Bronchial epithelial cell (primary cell): Measurements from ENCODE around the gene LRRC61. TPM values are rescaled to one million over a fixed set of nuclear protein-coding genes. Genes with fewer than 3 reads are reported as not detected.

Experiments
- DNase-seq: peaks from one replicate; pipeline ENCODE4 v3.0.0-alpha.2; 2010; ENCODE audit warnings: low read depth
- FAIRE-seq: peaks from 2 replicates; lab custom pipeline; 2011; peaks lifted over from hg19 to GRCh38; lab: Jason Lieb, UNC
- H3K27me3 ChIP-seq: 2 replicates; pipeline ENCODE4 v1.5.1; 2011; ENCODE audit warnings: low read length; ENCODE audit not compliant: control insufficient read depth, insufficient read depth
- H3K36me3 ChIP-seq: 2 replicates; pipeline ENCODE4 v1.5.1; 2011; ENCODE audit warnings: low read length; ENCODE audit not compliant: control insufficient read depth, insufficient read depth
- H3K4me3 ChIP-seq: 2 replicates; pipeline ENCODE4 v1.5.1; 2011; ENCODE audit warnings: mild to moderate bottlenecking, low read depth, low read length, control low read depth
- total RNA-seq: library from RNA; depleted of rRNA; stranded (reverse); fragments of >200 nt; gene quantifications from 2 replicates; pipeline ENCODE4 v1.2.1, GENCODE V29; 2014
- TF ChIP-seq, protein P1 (sequence below): IDR thresholded peaks from 2 replicates; pipeline ENCODE4 v1.5.1; 2011; ENCODE audit warnings: mild to moderate bottlenecking, moderate library complexity, low read length, control low read depth, inconsistent platforms; ENCODE audit not compliant: insufficient read depth, severe bottlenecking

The LRRC61 gene
- total RNA-seq, 1 donor from 2014 or later = 7.6 TPM

DNA sequence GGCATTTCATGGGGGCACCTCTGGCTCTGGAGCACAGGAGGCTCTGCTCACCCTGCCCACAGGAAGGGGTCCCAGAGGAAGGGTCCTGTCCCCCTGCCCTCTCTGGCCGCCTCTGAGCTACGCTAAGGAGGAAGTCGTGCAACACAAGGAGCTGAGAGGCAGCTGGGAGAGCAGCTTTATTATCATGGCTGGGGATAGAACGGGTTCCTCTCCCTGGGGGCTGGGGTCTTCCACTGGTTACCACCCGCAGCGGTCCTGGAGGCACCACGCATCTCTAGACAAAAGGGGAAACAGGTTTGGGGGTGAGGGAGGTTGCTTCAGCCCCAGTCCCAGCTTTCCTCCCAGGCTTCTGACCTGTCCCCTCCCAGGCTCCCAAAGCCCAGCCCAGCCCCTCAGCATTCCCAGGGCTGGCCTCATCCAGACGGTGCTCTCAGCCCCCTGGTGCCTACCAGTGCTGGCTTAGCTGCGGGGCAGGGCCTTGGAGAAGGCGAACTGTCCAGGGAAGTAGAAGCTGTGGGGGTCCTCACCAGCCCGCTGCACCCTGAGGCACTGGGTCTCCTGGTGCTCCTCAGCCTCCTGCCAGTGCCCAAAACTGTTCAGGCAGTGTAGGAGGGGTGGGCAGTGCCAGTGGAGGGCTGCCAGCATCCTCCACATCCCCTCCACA lies 15.1 kb downstream of the LRRC61 start:
- TF ChIP-seq, protein P1, sequence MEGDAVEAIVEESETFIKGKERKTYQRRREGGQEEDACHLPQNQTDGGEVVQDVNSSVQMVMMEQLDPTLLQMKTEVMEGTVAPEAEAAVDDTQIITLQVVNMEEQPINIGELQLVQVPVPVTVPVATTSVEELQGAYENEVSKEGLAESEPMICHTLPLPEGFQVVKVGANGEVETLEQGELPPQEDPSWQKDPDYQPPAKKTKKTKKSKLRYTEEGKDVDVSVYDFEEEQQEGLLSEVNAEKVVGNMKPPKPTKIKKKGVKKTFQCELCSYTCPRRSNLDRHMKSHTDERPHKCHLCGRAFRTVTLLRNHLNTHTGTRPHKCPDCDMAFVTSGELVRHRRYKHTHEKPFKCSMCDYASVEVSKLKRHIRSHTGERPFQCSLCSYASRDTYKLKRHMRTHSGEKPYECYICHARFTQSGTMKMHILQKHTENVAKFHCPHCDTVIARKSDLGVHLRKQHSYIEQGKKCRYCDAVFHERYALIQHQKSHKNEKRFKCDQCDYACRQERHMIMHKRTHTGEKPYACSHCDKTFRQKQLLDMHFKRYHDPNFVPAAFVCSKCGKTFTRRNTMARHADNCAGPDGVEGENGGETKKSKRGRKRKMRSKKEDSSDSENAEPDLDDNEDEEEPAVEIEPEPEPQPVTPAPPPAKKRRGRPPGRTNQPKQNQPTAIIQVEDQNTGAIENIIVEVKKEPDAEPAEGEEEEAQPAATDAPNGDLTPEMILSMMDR = no peak
- DNase-seq (no peak), FAIRE-seq (no peak)
- Histone ChIP-seq H3K4me3 (no peak overlapping the region), H3K36me3 (no peaks in the 10 kb centered on the region), H3K27me3 (peaks cover 18% of the 10 kb centered on the region)

DNA sequence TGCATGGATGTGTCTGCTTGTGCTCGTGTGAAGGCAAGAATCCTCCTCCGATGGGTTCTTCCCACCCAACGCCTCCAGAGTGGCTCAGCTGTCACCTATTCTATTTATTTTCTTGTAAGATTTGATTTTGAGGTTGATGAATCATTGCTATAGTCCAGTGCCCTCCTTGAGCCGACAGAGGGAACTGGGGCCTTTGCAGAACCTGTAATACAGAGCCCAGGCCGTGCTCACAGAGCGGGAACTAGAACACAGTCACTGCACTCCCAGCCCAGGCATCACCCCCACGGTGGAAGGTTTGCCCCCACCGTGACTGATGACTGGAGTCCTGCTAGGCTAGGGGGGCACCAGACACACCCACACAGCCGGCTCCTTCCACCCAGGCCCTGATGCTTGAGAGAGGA lies 16.3 kb downstream of the LRRC61 start:
- TF ChIP-seq, protein P1 = no peak
- H3K36me3 ChIP-seq = no peaks in the 10 kb centered on the region
- H3K4me3 ChIP-seq = no peak overlapping the region
- DNase-seq (no peak), FAIRE-seq (no peak)
- peaks cover 21% of the 10 kb centered on the region for H3K27me3 ChIP-seq

GRCh38 chr7:150340024-150340749 lies 17.0 kb downstream of the LRRC61 start:
- Histone ChIP-seq H3K36me3 (no peaks in the 10 kb centered on the region), H3K27me3 (peaks cover 21% of the 10 kb centered on the region), H3K4me3 (no peak overlapping the region)
- FAIRE-seq (no peak), DNase-seq (no peak)
- TF ChIP-seq, protein P1 = no peak

- TF ChIP-seq, protein P1 = no peak
- peaks cover 21% of the 10 kb centered on the region for H3K27me3 ChIP-seq
- H3K4me3 ChIP-seq = no peak overlapping the region
- DNase-seq (no peak), FAIRE-seq (no peak)
- no peaks in the 10 kb centered on the region for H3K36me3 ChIP-seq
These were observed 17.7 kb downstream of the LRRC61 start for GRCh38 chr7:150340875-150341262.

GRCh38 chr7:150341263-150342120 lies 18.3 kb downstream of the LRRC61 start, which contains the start of gene RARRES2:
Gene RARRES2 (minus strand): TSS chr7:150341629. CDS start chr7:150340609, 1,020 bp downstream.
- TF ChIP-seq, protein P1 = no peak
- DNase-seq (no peak), FAIRE-seq (no peak)
- Histone ChIP-seq H3K36me3 (no peaks in the 10 kb centered on the region), H3K4me3 (no peak within 1 kb of the TSS), H3K27me3 (peaks cover 21% of the 10 kb centered on the region)
